ENCODE results near the gene ASTL.

DNA sequence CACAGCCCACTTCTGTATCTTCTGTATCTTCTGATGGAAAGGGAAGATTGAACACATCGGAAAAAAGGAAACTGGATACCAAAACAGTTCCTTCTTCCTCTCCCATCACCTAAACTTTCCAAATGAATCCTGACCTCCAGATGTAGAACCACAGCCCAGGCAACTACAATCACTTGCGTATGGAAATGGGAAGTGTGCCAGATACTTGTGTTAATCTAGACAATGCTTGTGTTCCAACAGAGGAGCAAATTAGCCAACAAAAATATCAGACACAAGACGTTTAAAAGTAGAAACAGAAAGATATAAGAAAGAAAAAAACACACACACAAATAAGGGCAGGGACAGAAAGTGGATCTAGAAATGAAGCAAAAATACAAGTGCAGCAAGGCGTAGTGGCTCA is 38.4 kb upstream of the ASTL start:
- no peak for TF ChIP-seq ZNF274 (IDR thresholded peaks at IDR 0.05; ENCODE audit: low read depth, low read length)
- no peak for TF ChIP-seq YY1 (IDR thresholded peaks at IDR 0.05; ENCODE audit: insufficient read depth, insufficient read length)

Measured in NT2/D1 (cell line).